ENCODE results near the gene NRCAM.
A peak's percentile ranks its signal among the peaks of the same experiment; 100 is the strongest.
"Not testable (repeated sequence)": the region's sequence is repeated elsewhere in the genome, so short reads cannot be mapped to it uniquely, and the experiment has no call there.

Gene NRCAM

DNA sequence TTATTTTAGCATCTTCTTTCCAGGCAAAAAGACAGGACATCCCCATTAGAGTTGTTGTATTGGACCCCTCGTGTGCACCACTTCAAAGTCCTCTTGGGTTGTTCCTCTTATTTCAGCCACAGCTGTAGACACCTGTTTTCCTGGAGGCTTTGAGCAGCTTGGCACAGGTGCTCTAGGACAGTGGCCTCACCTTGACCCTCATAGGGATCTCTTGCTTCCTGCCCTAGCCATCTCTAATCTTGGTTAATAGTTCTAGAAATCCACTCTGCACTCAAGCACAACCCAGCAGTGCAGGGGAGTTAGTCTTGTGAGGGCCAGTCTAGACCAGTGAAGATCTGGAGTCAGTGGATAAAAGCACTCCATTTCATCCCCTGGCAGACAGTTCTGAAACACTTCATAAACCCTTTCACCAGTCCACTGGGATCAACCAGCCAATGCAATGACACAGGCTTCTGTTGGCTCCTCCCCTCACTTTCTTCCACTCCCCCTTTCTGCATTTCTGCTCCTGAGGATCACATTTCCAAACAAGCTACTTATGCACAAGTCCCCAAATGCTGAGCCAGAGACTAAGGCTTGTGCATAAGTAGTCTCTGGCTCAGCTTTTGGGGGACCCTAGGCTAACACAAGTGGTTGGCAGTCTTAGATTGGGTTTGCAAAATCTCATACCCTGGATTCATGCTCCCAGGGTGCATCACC lies 194.5 kb downstream of the NRCAM start:
- TF ChIP-seq ZNF8 (CRISPR knock-in tag; IDR thresholded peaks at IDR 0.05) (no peak), GLIS3 (CRISPR knock-in tag; IDR thresholded peaks at IDR 0.05) (no peak), ZNF565 (CRISPR knock-in tag; conservative IDR thresholded peaks at IDR 0.05; ENCODE audit: low read depth) (no peak), ISL1 (CRISPR knock-in tag; IDR thresholded peaks at IDR 0.05) (no peak), CSDC2 (CRISPR knock-in tag; IDR thresholded peaks at IDR 0.05) (no peak), ARNTL (CRISPR knock-in tag; IDR thresholded peaks at IDR 0.05; ENCODE audit: borderline replicate concordance, low read depth) (no peak), OSR1 (CRISPR knock-in tag; IDR thresholded peaks at IDR 0.05) (no peak), CREB5 (CRISPR knock-in tag; IDR thresholded peaks at IDR 0.05; ENCODE audit: low read depth) (no peak), POU6F1 (CRISPR knock-in tag; IDR thresholded peaks at IDR 0.05; ENCODE audit: borderline replicate concordance, low read depth) (no peak), ESRRG (CRISPR knock-in tag; IDR thresholded peaks at IDR 0.05) (no peak)
- TF ChIP-seq, protein P1, sequence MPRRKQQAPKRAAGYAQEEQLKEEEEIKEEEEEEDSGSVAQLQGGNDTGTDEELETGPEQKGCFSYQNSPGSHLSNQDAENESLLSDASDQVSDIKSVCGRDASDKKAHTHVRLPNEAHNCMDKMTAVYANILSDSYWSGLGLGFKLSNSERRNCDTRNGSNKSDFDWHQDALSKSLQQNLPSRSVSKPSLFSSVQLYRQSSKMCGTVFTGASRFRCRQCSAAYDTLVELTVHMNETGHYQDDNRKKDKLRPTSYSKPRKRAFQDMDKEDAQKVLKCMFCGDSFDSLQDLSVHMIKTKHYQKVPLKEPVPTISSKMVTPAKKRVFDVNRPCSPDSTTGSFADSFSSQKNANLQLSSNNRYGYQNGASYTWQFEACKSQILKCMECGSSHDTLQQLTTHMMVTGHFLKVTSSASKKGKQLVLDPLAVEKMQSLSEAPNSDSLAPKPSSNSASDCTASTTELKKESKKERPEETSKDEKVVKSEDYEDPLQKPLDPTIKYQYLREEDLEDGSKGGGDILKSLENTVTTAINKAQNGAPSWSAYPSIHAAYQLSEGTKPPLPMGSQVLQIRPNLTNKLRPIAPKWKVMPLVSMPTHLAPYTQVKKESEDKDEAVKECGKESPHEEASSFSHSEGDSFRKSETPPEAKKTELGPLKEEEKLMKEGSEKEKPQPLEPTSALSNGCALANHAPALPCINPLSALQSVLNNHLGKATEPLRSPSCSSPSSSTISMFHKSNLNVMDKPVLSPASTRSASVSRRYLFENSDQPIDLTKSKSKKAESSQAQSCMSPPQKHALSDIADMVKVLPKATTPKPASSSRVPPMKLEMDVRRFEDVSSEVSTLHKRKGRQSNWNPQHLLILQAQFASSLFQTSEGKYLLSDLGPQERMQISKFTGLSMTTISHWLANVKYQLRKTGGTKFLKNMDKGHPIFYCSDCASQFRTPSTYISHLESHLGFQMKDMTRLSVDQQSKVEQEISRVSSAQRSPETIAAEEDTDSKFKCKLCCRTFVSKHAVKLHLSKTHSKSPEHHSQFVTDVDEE (CRISPR knock-in tag; IDR thresholded peaks at IDR 0.05) = no peak
- TF ChIP-seq, protein P2, sequence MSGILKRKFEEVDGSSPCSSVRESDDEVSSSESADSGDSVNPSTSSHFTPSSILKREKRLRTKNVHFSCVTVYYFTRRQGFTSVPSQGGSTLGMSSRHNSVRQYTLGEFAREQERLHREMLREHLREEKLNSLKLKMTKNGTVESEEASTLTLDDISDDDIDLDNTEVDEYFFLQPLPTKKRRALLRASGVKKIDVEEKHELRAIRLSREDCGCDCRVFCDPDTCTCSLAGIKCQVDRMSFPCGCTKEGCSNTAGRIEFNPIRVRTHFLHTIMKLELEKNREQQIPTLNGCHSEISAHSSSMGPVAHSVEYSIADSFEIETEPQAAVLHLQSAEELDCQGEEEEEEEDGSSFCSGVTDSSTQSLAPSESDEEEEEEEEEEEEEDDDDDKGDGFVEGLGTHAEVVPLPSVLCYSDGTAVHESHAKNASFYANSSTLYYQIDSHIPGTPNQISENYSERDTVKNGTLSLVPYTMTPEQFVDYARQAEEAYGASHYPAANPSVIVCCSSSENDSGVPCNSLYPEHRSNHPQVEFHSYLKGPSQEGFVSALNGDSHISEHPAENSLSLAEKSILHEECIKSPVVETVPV (CRISPR knock-in tag; IDR thresholded peaks at IDR 0.05) = no peak
- ATAC-seq = no peak

- peak; percentile 93 for TF ChIP-seq ZNF8 (CRISPR knock-in tag; IDR thresholded peaks at IDR 0.05)
- not testable (repeated sequence) for ATAC-seq
These were observed 196.8 kb downstream of the NRCAM start for GRCh38 chr7:108259447-108259846.

DNA sequence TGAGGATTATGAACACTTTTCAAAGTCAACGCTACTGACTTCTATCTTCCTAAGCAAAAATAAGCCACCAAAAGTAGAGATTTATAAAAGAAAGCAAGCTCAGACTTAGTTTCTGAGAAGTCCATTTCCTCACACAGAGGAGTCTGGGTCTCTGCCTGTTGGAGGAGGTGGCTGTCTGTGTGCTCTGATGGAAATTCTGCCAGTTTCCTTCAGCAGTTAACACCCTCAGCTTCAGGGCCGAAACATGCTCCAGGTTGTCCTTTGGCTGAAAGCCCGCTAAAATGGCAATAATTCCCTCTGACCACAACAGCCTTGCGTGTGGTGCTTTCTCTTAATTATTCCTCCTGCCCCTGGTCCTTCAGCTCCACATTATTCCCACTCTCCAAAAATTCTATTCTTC lies 198.3 kb downstream of the NRCAM start:
- TF ChIP-seq ZNF565 (CRISPR knock-in tag; conservative IDR thresholded peaks at IDR 0.05; ENCODE audit: low read depth) = no peak
- TF ChIP-seq TCF4 (CRISPR knock-in tag; IDR thresholded peaks at IDR 0.05; ENCODE audit: borderline replicate concordance) = no peak
- TF ChIP-seq CSDC2 (CRISPR knock-in tag; IDR thresholded peaks at IDR 0.05) = no peak
- TF ChIP-seq PATZ1 (CRISPR knock-in tag; IDR thresholded peaks at IDR 0.05; ENCODE audit: borderline replicate concordance) = no peak
- no peak for TF ChIP-seq PPARA (CRISPR knock-in tag; IDR thresholded peaks at IDR 0.05; ENCODE audit: borderline replicate concordance)
- TF ChIP-seq ZNF8 (CRISPR knock-in tag; IDR thresholded peaks at IDR 0.05) = no peak
- no peak for TF ChIP-seq BACH2 (CRISPR knock-in tag; IDR thresholded peaks at IDR 0.05; ENCODE audit: borderline replicate concordance)
- TF ChIP-seq ZFP30 (CRISPR knock-in tag; IDR thresholded peaks at IDR 0.05) = no peak
- TF ChIP-seq SNAI2 (CRISPR knock-in tag; IDR thresholded peaks at IDR 0.05) = no peak
- no peak for TF ChIP-seq ISL1 (CRISPR knock-in tag; IDR thresholded peaks at IDR 0.05)
- TF ChIP-seq, protein P1 (CRISPR knock-in tag; IDR thresholded peaks at IDR 0.05) = no peak
- no peak for TF ChIP-seq RARB (CRISPR knock-in tag; IDR thresholded peaks at IDR 0.05)
- TF ChIP-seq ESRRG (CRISPR knock-in tag; IDR thresholded peaks at IDR 0.05) = no peak
- TF ChIP-seq OSR1 (CRISPR knock-in tag; IDR thresholded peaks at IDR 0.05) = no peak
- no peak for ATAC-seq
